Activated CD4-positive, alpha-beta T cell treated with anti-CD3 and anti-CD28 coated beads for 36 hours (primary cell): ENCODE results near the gene HDAC8. TPM values are rescaled to one million over a fixed set of nuclear protein-coding genes. Genes with fewer than 3 reads are reported as not detected.
"Not testable (repeated sequence)": the region's sequence is repeated elsewhere in the genome, so short reads cannot be mapped to it uniquely, and the experiment has no call there.

Source experiments
- ATAC-seq: fragments of 200-7000 bp; cut with Tn5 transposase; one replicate; pipeline ENCODE4 v1.10.0; 2021; ENCODE audit warnings: mild to moderate bottlenecking, moderate library complexity
- CTCF ChIA-PET: fragments of 350-600 bp; sonication (Branson Sonifier 250); formaldehyde crosslinking; loops from one replicate; lab custom pipeline; 2021; ENCODE audit warnings: antibody characterized with exemption; lab: Charles Lee
- POLR2A ChIA-PET: fragments of 350-600 bp; sonication (Branson Sonifier 250); formaldehyde crosslinking; loops from one replicate; lab custom pipeline; 2021; ENCODE audit warnings: antibody characterized with exemption, inconsistent platforms; lab: Charles Lee
- DNase-seq: peaks from one replicate; pipeline ENCODE4 v3.0.0-alpha.2; 2020
- H3K27ac Mint-ChIP-seq: one replicate; pipeline ENCODE4 v1.8.0; 2021; ENCODE audit warnings: mixed read lengths
- H3K27me3 Mint-ChIP-seq: one replicate; pipeline ENCODE4 v1.8.0; 2021; ENCODE audit warnings: mixed read lengths
- H3K36me3 Mint-ChIP-seq: one replicate; pipeline ENCODE4 v1.8.0; 2021; ENCODE audit warnings: low read depth, mixed read lengths
- H3K4me1 Mint-ChIP-seq: one replicate; pipeline ENCODE4 v1.8.0; 2021; ENCODE audit warnings: mixed read lengths
- H3K4me3 Mint-ChIP-seq: one replicate; pipeline ENCODE4 v1.8.0; 2021; ENCODE audit warnings: mild to moderate bottlenecking, moderate library complexity, mixed read lengths
- H3K9me3 Mint-ChIP-seq: one replicate; pipeline ENCODE4 v1.8.0; 2021; ENCODE audit warnings: low read depth, mixed read lengths
- intact Hi-C, 2 experiments: fragments of 100-400 bp; cut with DNase I in 1 of 2; cut with micrococcal nuclease in 1 of 2; formaldehyde crosslinking; loops; one replicate each; pipeline versions ENCODE4 v1.14.2 to v1.15.1; 2022 to 2024; cut with DNase I, micrococcal nuclease
- total RNA-seq, 2 experiments: library from RNA; stranded (reverse); gene quantifications; one replicate each; pipeline ENCODE4 v1.2.3, GENCODE V29; 2021

HDAC8 gene
- total RNA-seq, 2 experiments from 2014 or later: 13.3 to 16.9 TPM

- H3K4me1 Mint-ChIP-seq: peaks cover 5% of the 10 kb centered on the region
- H3K36me3 Mint-ChIP-seq: no peaks in the 10 kb centered on the region
- no peaks in the 10 kb centered on the region for H3K9me3 Mint-ChIP-seq
- ChIA-PET POLR2A (interaction anchor here (0.6 kb wide), 1 partner anchor 306 kb away, joined by 8 read pairs; no protein-coding TSS in a partner anchor), CTCF (interaction anchor here (1.2 kb wide), 1 partner anchor 26 kb away, joined by 3 read pairs; no protein-coding TSS in a partner anchor)
- no peak overlapping the region for H3K4me3 Mint-ChIP-seq
- H3K27me3 Mint-ChIP-seq: no peaks in the 10 kb centered on the region
- DNase-seq (no peak), ATAC-seq (no peak)
- intact Hi-C loops: loop anchor here in 1 of 2 experiments (10.0 kb wide), 1 partner anchor 1368 kb away; no protein-coding TSS in a partner anchor
- no peak overlapping the region for H3K27ac Mint-ChIP-seq
Observed at GRCh38 chrX:72576141-72576894, 3.7 kb upstream of the HDAC8 start.

DNA sequence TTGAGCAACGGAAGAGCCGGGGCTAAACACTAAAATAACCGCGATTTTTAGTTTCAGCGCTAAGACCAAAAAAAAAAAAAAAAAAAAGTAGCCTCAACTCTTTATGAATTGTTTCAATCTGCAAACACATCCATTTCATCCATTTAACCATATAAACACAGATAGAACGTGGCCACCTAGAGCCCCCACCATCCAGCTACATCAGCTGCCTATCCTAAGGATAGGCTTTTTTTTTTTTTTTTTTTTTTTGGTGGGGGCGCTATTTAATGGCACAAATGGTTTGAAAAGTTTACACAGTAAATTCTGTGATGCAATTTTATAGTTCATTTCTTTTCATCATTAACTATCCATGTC is 492 bp upstream of the HDAC8 start:
- H3K9me3 Mint-ChIP-seq: no peaks in the 10 kb centered on the region
- peaks cover 9% of the 10 kb centered on the region for H3K4me1 Mint-ChIP-seq
- H3K4me3 Mint-ChIP-seq: peak overlapping the region; percentile 97
- no peaks in the 10 kb centered on the region for H3K27me3 Mint-ChIP-seq
- intact Hi-C loops: loop anchor here (1.0 to 10.0 kb wide), 5 partner anchors 47 to 1372 kb away; partner anchors contain the start of genes PHKA1 (in 2 of the 2) and PIN4 (in 1 of the 2)
- POLR2A ChIA-PET: interaction anchor here (0.6 kb wide), 1 partner anchor 26 kb away, joined by 5 read pairs; no protein-coding TSS in a partner anchor
- CTCF ChIA-PET: interaction anchor here (0.7 to 0.9 kb wide), 2 partner anchors 48 to 335 kb away, joined by 3 read pairs; partner anchors contain the start of gene ERCC6L
- ATAC-seq (peak; percentile 10), DNase-seq (no peak)
- H3K36me3 Mint-ChIP-seq: peaks cover 3% of the 10 kb centered on the region
- H3K27ac Mint-ChIP-seq: peak overlapping the region; percentile 95

DNA sequence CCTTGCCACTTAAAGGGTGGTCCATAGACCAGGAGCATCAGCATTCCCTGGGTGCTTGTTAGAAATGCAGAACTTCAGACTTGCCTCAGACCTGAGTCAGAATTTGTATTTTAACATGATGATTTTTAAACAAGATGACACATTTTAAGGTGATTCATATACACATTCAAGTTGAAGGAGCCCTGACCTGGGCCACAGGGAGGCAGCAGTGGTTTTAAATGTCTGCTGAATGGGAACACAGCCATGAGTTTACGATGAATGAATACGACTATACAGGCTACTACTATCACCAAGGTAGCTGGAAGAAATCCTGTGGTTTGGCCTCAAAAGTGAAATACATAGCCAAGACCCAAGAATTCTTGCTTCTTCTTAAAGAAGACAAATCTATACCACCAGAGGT is 2.9 kb downstream of the HDAC8 start:
- DNase-seq (peak; percentile 49), ATAC-seq (no peak)
- H3K9me3 Mint-ChIP-seq: no peaks in the 10 kb centered on the region
- H3K27me3 Mint-ChIP-seq: no peaks in the 10 kb centered on the region
- H3K36me3 Mint-ChIP-seq: peaks cover 17% of the 10 kb centered on the region
- H3K27ac Mint-ChIP-seq: no peak overlapping the region
- no peak overlapping the region for H3K4me3 Mint-ChIP-seq
- POLR2A ChIA-PET: interaction anchor here (0.6 kb wide), 1 partner anchor 448 kb away, joined by 3 read pairs; no protein-coding TSS in a partner anchor
- intact Hi-C loops: loop anchor here (5.0 to 10.0 kb wide), 3 partner anchors 143 to 1375 kb away; partner anchors contain the start of genes PHKA1 (in 2 of the 2) and PIN4 (in 1 of the 2)
- H3K4me1 Mint-ChIP-seq: peaks cover 9% of the 10 kb centered on the region
- CTCF ChIA-PET: interaction anchor here (0.7 kb wide), 1 partner anchor 51 kb away, joined by 4 read pairs; no protein-coding TSS in a partner anchor

GRCh38 chrX:72568406-72569092 is 4.1 kb downstream of the HDAC8 start:
- H3K9me3 Mint-ChIP-seq: no peaks in the 10 kb centered on the region
- intact Hi-C loops: no loop called here
- ChIA-PET POLR2A (no interaction called here), CTCF (no interaction called here)
- H3K4me1 Mint-ChIP-seq: peaks cover 9% of the 10 kb centered on the region
- no peaks in the 10 kb centered on the region for H3K27me3 Mint-ChIP-seq
- ATAC-seq (no peak), DNase-seq (no peak)
- no peak overlapping the region for H3K27ac Mint-ChIP-seq
- peaks cover 17% of the 10 kb centered on the region for H3K36me3 Mint-ChIP-seq
- no peak overlapping the region for H3K4me3 Mint-ChIP-seq

DNA sequence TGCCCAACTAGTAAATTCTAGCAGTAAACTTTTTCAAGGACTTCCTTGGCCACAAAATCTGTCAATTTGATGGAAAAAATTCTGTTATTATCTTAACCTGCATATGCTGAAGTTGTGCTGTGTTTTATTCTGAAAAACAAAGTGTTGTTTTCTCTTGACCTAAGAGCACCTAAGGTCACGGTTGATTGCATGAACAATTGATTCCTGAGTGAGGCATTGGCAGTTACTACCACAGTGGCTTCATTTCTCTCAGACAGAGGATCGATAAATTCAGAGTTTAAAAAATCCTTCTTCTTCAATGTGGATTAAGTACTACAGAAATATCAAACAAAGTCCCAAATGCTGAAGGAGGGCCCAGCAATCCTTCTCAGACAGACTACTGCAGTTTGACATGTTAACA is 6.2 kb downstream of the HDAC8 start:
- Mint-ChIP-seq H3K27ac (no peak overlapping the region), H3K4me1 (peaks cover 4% of the 10 kb centered on the region), H3K4me3 (no peak overlapping the region), H3K9me3 (no peaks in the 10 kb centered on the region), H3K36me3 (peaks cover 24% of the 10 kb centered on the region), H3K27me3 (no peaks in the 10 kb centered on the region)
- DNase-seq: no peak
- CTCF ChIA-PET: no interaction called here
- ATAC-seq: no peak
- POLR2A ChIA-PET: no interaction called here
- intact Hi-C loops: no loop called here

DNA sequence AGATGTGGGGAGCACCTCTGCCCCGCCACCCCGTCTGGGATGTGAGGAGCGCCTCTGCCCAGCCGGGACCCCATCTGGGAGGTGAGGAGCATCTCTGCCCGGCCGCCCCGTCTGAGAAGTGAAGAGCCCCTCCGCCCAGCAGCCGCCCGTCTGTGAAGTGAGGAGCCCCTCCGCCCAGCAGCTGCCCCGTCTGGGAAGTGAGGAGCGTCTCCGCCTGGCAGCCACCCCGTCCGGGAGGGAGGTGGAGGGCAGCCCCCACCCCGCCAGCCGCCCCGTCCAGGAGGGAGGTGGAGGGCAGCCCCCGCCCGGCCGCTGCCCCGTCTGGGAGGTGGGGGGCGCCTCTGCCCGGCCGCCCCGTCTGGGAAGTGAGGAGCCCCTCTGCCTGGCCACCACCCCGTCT is 13.0 kb downstream of the HDAC8 start:
- H3K27ac Mint-ChIP-seq, DNase-seq, H3K4me3 Mint-ChIP-seq, H3K9me3 Mint-ChIP-seq, H3K4me1 Mint-ChIP-seq, ATAC-seq, intact Hi-C loops, CTCF ChIA-PET, H3K27me3 Mint-ChIP-seq, POLR2A ChIA-PET: not testable (repeated sequence)
- peaks cover 16% of the 10 kb centered on the region for H3K36me3 Mint-ChIP-seq

- ATAC-seq (no peak), DNase-seq (peak; percentile 11)
- CTCF ChIA-PET: interaction anchor here (1.3 kb wide), 1 partner anchor 17 kb away, joined by 5 read pairs; no protein-coding TSS in a partner anchor
- H3K36me3 Mint-ChIP-seq: peaks cover 5% of the 10 kb centered on the region
- POLR2A ChIA-PET: no interaction called here
- H3K4me3 Mint-ChIP-seq: no peak overlapping the region
- intact Hi-C loops: no loop called here
- peaks cover 8% of the 10 kb centered on the region for H3K4me1 Mint-ChIP-seq
- H3K27ac Mint-ChIP-seq: no peak overlapping the region
- H3K27me3 Mint-ChIP-seq: no peaks in the 10 kb centered on the region
- no peaks in the 10 kb centered on the region for H3K9me3 Mint-ChIP-seq
Observed at GRCh38 chrX:72554448-72555140, 18.0 kb downstream of the HDAC8 start.

GRCh38 chrX:72552443-72552842 is 20.2 kb downstream of the HDAC8 start:
- DNase-seq, CTCF ChIA-PET, H3K36me3 Mint-ChIP-seq, POLR2A ChIA-PET, H3K9me3 Mint-ChIP-seq, intact Hi-C loops, H3K4me3 Mint-ChIP-seq, ATAC-seq, H3K27ac Mint-ChIP-seq, H3K4me1 Mint-ChIP-seq, H3K27me3 Mint-ChIP-seq: not testable (repeated sequence)

GRCh38 chrX:72545990-72546389 is 26.7 kb downstream of the HDAC8 start:
- H3K9me3 Mint-ChIP-seq: no peaks in the 10 kb centered on the region
- intact Hi-C loops: loop anchor here in 1 of 2 experiments (10.0 kb wide), 1 partner anchor 241 kb away; the partner anchor contains the start of gene CITED1
- DNase-seq (no peak), ATAC-seq (no peak)
- peaks cover 9% of the 10 kb centered on the region for H3K36me3 Mint-ChIP-seq
- POLR2A ChIA-PET: no interaction called here
- H3K4me3 Mint-ChIP-seq: no peak overlapping the region
- peaks cover 6% of the 10 kb centered on the region for H3K4me1 Mint-ChIP-seq
- CTCF ChIA-PET: no interaction called here
- H3K27me3 Mint-ChIP-seq: no peaks in the 10 kb centered on the region
- no peak overlapping the region for H3K27ac Mint-ChIP-seq

- DNase-seq (no peak), ATAC-seq (no peak)
- H3K9me3 Mint-ChIP-seq: no peaks in the 10 kb centered on the region
- no peaks in the 10 kb centered on the region for H3K27me3 Mint-ChIP-seq
- POLR2A ChIA-PET: no interaction called here
- intact Hi-C loops: loop anchor here (2.0 to 10.0 kb wide), 3 partner anchors 236 to 296 kb away; partner anchors contain the start of gene CITED1 (in 1 of the 2)
- peaks cover 6% of the 10 kb centered on the region for H3K4me1 Mint-ChIP-seq
- no peak overlapping the region for H3K27ac Mint-ChIP-seq
- H3K4me3 Mint-ChIP-seq: no peak overlapping the region
- CTCF ChIA-PET: no interaction called here
- H3K36me3 Mint-ChIP-seq: peaks cover 5% of the 10 kb centered on the region
Observed at GRCh38 chrX:72540318-72540717, 32.3 kb downstream of the HDAC8 start.

- H3K4me3 Mint-ChIP-seq: no peak overlapping the region
- H3K27ac Mint-ChIP-seq: no peak overlapping the region
- no peak for DNase-seq
- no peaks in the 10 kb centered on the region for H3K27me3 Mint-ChIP-seq
- H3K4me1 Mint-ChIP-seq: peaks cover 6% of the 10 kb centered on the region
- peaks cover 5% of the 10 kb centered on the region for H3K36me3 Mint-ChIP-seq
- H3K9me3 Mint-ChIP-seq: no peaks in the 10 kb centered on the region
- POLR2A ChIA-PET: no interaction called here
- CTCF ChIA-PET: no interaction called here
- intact Hi-C loops: loop anchor here (2.0 to 10.0 kb wide), 3 partner anchors 235 to 295 kb away; partner anchors contain the start of gene CITED1 (in 1 of the 2)
- ATAC-seq: no peak
Observed at GRCh38 chrX:72539822-72540221, 32.8 kb downstream of the HDAC8 start.
